Neuronal stem cell (in vitro differentiated cells): Measurements from ENCODE around the gene RTP2.

Experiments
- DNase-seq: peaks from one replicate; pipeline ENCODE4 v3.0.0-alpha.2; 2013; ENCODE audit warnings: low spot score
- H2AFZ ChIP-seq: one replicate; pipeline ENCODE4 v1.6.1; 2013; ENCODE audit warnings: mild to moderate bottlenecking, low read length, inconsistent platforms
- H2AK5ac ChIP-seq: 2 replicates; pipeline ENCODE4 v1.6.1; 2013; ENCODE audit warnings: low read depth, mild to moderate bottlenecking, inconsistent platforms, low read length, moderate library complexity, mixed read lengths
- H2BK120ac ChIP-seq: 2 replicates; pipeline ENCODE4 v1.6.1; 2013; ENCODE audit warnings: low read depth, mild to moderate bottlenecking, inconsistent platforms, low read length, moderate library complexity, mixed read lengths
- H2BK12ac ChIP-seq: one replicate; pipeline ENCODE4 v1.6.1; 2013; ENCODE audit warnings: low read length, inconsistent platforms
- H2BK15ac ChIP-seq: 2 replicates; pipeline ENCODE4 v1.6.1; 2013; ENCODE audit warnings: mild to moderate bottlenecking, low read length, inconsistent platforms, mixed read lengths
- H2BK5ac ChIP-seq: one replicate; pipeline ENCODE4 v1.6.1; 2013; ENCODE audit warnings: inconsistent platforms, mild to moderate bottlenecking, low read length, moderate library complexity
- H3K14ac ChIP-seq: one replicate; pipeline ENCODE4 v1.6.1; 2013; ENCODE audit warnings: low read length, inconsistent platforms
- H3K18ac ChIP-seq: 2 replicates; pipeline ENCODE4 v1.6.1; 2013; ENCODE audit warnings: low read length, inconsistent platforms
- H3K23ac ChIP-seq: 2 replicates; pipeline ENCODE4 v1.6.1; 2013; ENCODE audit warnings: low read depth, mild to moderate bottlenecking, mixed read lengths, low read length, inconsistent platforms; ENCODE audit not compliant: poor library complexity
- H3K27ac ChIP-seq: replicated peaks from 3 replicates; pipeline ENCODE4 v1.5.1; 2013; ENCODE audit warnings: low read length, inconsistent platforms
- H3K27me3 ChIP-seq, 3 experiments: 2 replicates each; pipeline ENCODE4 v1.6.1; 2013; ENCODE audit warnings: low read length in 3 of 3, mild to moderate bottlenecking in 2 of 3, inconsistent platforms in 1 of 3, low read depth in 1 of 3, mixed read lengths in 1 of 3, moderate library complexity in 1 of 3; ENCODE audit not compliant: control insufficient read depth in 3 of 3, insufficient read depth in 3 of 3
- H3K36me3 ChIP-seq, 2 donors: replicated peaks in 1 of 2; 2 replicates each; pipeline ENCODE4 v1.6.1; 2013; ENCODE audit warnings: low read length in 2 of 2; ENCODE audit not compliant: control insufficient read depth in 2 of 2, insufficient read depth in 2 of 2
- H3K4ac ChIP-seq: 2 replicates; pipeline ENCODE4 v1.6.1; 2013; ENCODE audit warnings: inconsistent platforms, mild to moderate bottlenecking, low read length, moderate library complexity
- H3K4me1 ChIP-seq, 2 donors: 1 replicate in 1 of 2; 2 replicates in 1 of 2; pipeline ENCODE4 v1.6.1; 2013; ENCODE audit warnings: low read length in 2 of 2, low read depth in 1 of 2; ENCODE audit not compliant: control insufficient read depth in 2 of 2, insufficient read depth in 1 of 2
- H3K4me2 ChIP-seq: one replicate; pipeline ENCODE4 v1.6.1; 2013; ENCODE audit warnings: mild to moderate bottlenecking, low read length, inconsistent platforms; ENCODE audit not compliant: insufficient read depth, poor library complexity, severe bottlenecking
- H3K4me3 ChIP-seq, 2 donors: 2 replicates each; pipeline ENCODE4 v1.5.1; 2013; ENCODE audit warnings: low read length in 2 of 2, mild to moderate bottlenecking in 2 of 2, inconsistent platforms in 1 of 2, moderate library complexity in 1 of 2
- H3K79me1 ChIP-seq: one replicate; pipeline ENCODE4 v1.6.1; 2013; ENCODE audit warnings: low read depth, mild to moderate bottlenecking, inconsistent platforms, low read length, moderate library complexity
- H3K9ac ChIP-seq: one replicate; pipeline ENCODE4 v1.6.1; 2013; ENCODE audit warnings: mild to moderate bottlenecking, low read depth, low read length, inconsistent platforms; ENCODE audit not compliant: poor library complexity
- H3K9me3 ChIP-seq, 2 donors: replicated peaks in 1 of 2; 2 replicates each; pipeline versions ENCODE3 to v1.6.1; 2013; ENCODE audit warnings: low read length in 2 of 2, mild to moderate bottlenecking in 2 of 2, inconsistent platforms in 1 of 2, low read depth in 1 of 2, mixed read lengths in 1 of 2, moderate library complexity in 1 of 2; ENCODE audit not compliant: control insufficient read depth in 2 of 2, insufficient read depth in 1 of 2
- H4K8ac ChIP-seq: one replicate; pipeline ENCODE4 v1.6.1; 2013; ENCODE audit warnings: low read depth, mild to moderate bottlenecking, inconsistent platforms, low read length, moderate library complexity
- H4K91ac ChIP-seq: one replicate; pipeline ENCODE4 v1.6.1; 2013; ENCODE audit warnings: low read length, low read depth, mild to moderate bottlenecking, inconsistent platforms; ENCODE audit not compliant: poor library complexity
- WGBS, 2 donors: extraction: QIAGEN DNeasy Blood & Tissue Kit; methylation state at CpG; one replicate each; pipeline ENCODE4 v1.1.7; 2013; ENCODE audit warnings: missing lambda C conversion rate in 2 of 2, mixed read lengths in 1 of 2; ENCODE audit not compliant: insufficient read length in 2 of 2, insufficient replicate concordance in 1 of 2; ENCODE audit errors: extremely low coverage in 2 of 2; 5-methylcytosine and 5-hydroxymethylcytosine counted together

The RTP2 gene

GRCh38 chr3:187700249-187700648, 2.1 kb downstream of the RTP2 start:
- Histone ChIP-seq H2AK5ac (no peak overlapping the region), H2AFZ (no peak overlapping the region), H3K79me1 (no peaks in the 10 kb centered on the region), H4K91ac (no peak overlapping the region), H3K27ac (no peak overlapping the region), H3K4me3 (no peak overlapping the region), H3K4me2 (no peak overlapping the region), H3K18ac (no peak overlapping the region), H3K27me3 (peaks cover 0 to 3% (median 0%) of the 10 kb centered on the region in 3 experiments), H3K4me1 (no peaks in the 10 kb centered on the region), H3K9ac (no peak overlapping the region), H2BK5ac (no peak overlapping the region), H3K9me3 (no peaks in the 10 kb centered on the region), H2BK12ac (no peak overlapping the region), H3K36me3 (no peaks in the 10 kb centered on the region), H3K4ac (no peak overlapping the region), H3K14ac (no peak overlapping the region), H4K8ac (no peak overlapping the region), H2BK120ac (no peak overlapping the region), H3K23ac (no peak overlapping the region), H2BK15ac (no peak overlapping the region)
- DNase-seq: no peak
- no CpG with 5 or more reads among the region's 2 CpGs for WGBS, 2 donors

- Histone ChIP-seq H3K14ac (no peak overlapping the region), H4K8ac (no peak overlapping the region), H2BK15ac (no peak overlapping the region)
Observed at GRCh38 chr3:187698499-187699399, 3.6 kb downstream of the RTP2 start.

GRCh38 chr3:187696021-187696420, 6.3 kb downstream of the RTP2 start:
- H3K4me1 ChIP-seq: no peaks in the 10 kb centered on the region
- H3K18ac ChIP-seq: no peak overlapping the region
- H4K91ac ChIP-seq: no peak overlapping the region
- no peak overlapping the region for H3K4me3 ChIP-seq
- no peak overlapping the region for H4K8ac ChIP-seq
- no peaks in the 10 kb centered on the region for H3K27me3 ChIP-seq
- no peak overlapping the region for H2BK5ac ChIP-seq
- no CpG with 5 or more reads among the region's 4 CpGs for WGBS, 2 donors
- H2AFZ ChIP-seq: no peak overlapping the region
- no peak overlapping the region for H2AK5ac ChIP-seq
- no peaks in the 10 kb centered on the region for H3K79me1 ChIP-seq
- DNase-seq: no peak
- no peaks in the 10 kb centered on the region for H3K9me3 ChIP-seq
- H3K14ac ChIP-seq: no peak overlapping the region
- H2BK12ac ChIP-seq: no peak overlapping the region
- no peak overlapping the region for H3K4me2 ChIP-seq
- no peak overlapping the region for H3K9ac ChIP-seq
- no peak overlapping the region for H3K27ac ChIP-seq
- H3K36me3 ChIP-seq: no peaks in the 10 kb centered on the region
- H2BK120ac ChIP-seq: no peak overlapping the region
- H3K4ac ChIP-seq: no peak overlapping the region
- H3K23ac ChIP-seq: no peak overlapping the region
- H2BK15ac ChIP-seq: no peak overlapping the region

More at GRCh38 chr3:187698499-187699399, 3.6 kb downstream of the RTP2 start:
- Histone ChIP-seq H3K4me3 (no peak overlapping the region), H3K36me3 (no peaks in the 10 kb centered on the region), H2AFZ (no peak overlapping the region), H3K4ac (no peak overlapping the region), H2BK5ac (no peak overlapping the region), H3K4me2 (no peak overlapping the region), H3K9ac (no peak overlapping the region), H3K9me3 (no peaks in the 10 kb centered on the region), H3K27ac (no peak overlapping the region), H3K4me1 (no peaks in the 10 kb centered on the region), H2BK12ac (no peak overlapping the region), H2AK5ac (peak overlapping the region; percentile 52), H3K27me3 (peaks cover 0 to 3% (median 0%) of the 10 kb centered on the region in 3 experiments), H2BK120ac (no peak overlapping the region), H4K91ac (no peak overlapping the region), H3K79me1 (no peaks in the 10 kb centered on the region), H3K18ac (peak overlapping the region; percentile 13), H3K23ac (no peak overlapping the region)
- DNase-seq: no peak
- WGBS, 2 donors: no CpG with 5 or more reads among the region's 42 CpGs

GRCh38 chr3:187695449-187695848, 6.9 kb downstream of the RTP2 start:
- no peaks in the 10 kb centered on the region for H3K79me1 ChIP-seq
- no peak for DNase-seq
- H3K14ac ChIP-seq: no peak overlapping the region
- H3K9ac ChIP-seq: no peak overlapping the region
- H3K4me1 ChIP-seq: no peaks in the 10 kb centered on the region
- no peak overlapping the region for H4K8ac ChIP-seq
- no peak overlapping the region for H2BK5ac ChIP-seq
- no peak overlapping the region for H3K27ac ChIP-seq
- no peak overlapping the region for H3K4me2 ChIP-seq
- H3K9me3 ChIP-seq: no peaks in the 10 kb centered on the region
- no peak overlapping the region for H3K18ac ChIP-seq
- H2BK12ac ChIP-seq: no peak overlapping the region
- no peak overlapping the region for H2AK5ac ChIP-seq
- H2BK15ac ChIP-seq: no peak overlapping the region
- H3K4ac ChIP-seq: no peak overlapping the region
- WGBS, 2 donors: no CpG with 5 or more reads among the region's 4 CpGs
- no peak overlapping the region for H2BK120ac ChIP-seq
- H2AFZ ChIP-seq: no peak overlapping the region
- H3K27me3 ChIP-seq: no peaks in the 10 kb centered on the region
- no peak overlapping the region for H4K91ac ChIP-seq
- no peak overlapping the region for H3K23ac ChIP-seq
- H3K4me3 ChIP-seq: no peak overlapping the region
- H3K36me3 ChIP-seq: no peaks in the 10 kb centered on the region
